HCT116 (cell line): ENCODE data around the gene CRACDL. TPM values are rescaled to one million over a fixed set of nuclear protein-coding genes. Genes with fewer than 3 reads are reported as not detected.
"Not testable (repeated sequence)": the region's sequence is repeated elsewhere in the genome, so short reads cannot be mapped to it uniquely, and the experiment has no call there.

Experiments
- ATAC-seq: fragments of 200-7000 bp; cut with Tn5 transposase; 2 replicates; pipeline ENCODE4 v1.9.1; 2020; ENCODE audit warnings: mild to moderate bottlenecking, moderate library complexity
- BruUV-seq: library from RNA; stranded (reverse); fragments of 400-500 nt; replicated peaks from 2 replicates; lab custom pipeline; 2021; lab: Mats Ljungman, UMichigan
- CTCF ChIA-PET: fragments of 300-600 bp; sonication (Branson Sonifier 250); formaldehyde crosslinking; loops from one replicate; lab custom pipeline; 2021; ENCODE audit warnings: antibody characterized with exemption; lab: Charles Lee
- POLR2A ChIA-PET: fragments of 300-600, 350-600 bp; sonication (Branson Sonifier 250); formaldehyde crosslinking; loops from one replicate; lab custom pipeline; 2021; ENCODE audit warnings: antibody characterized with exemption; lab: Charles Lee
- RAD21 ChIA-PET, 2 experiments: fragments of 300-600 bp; sonication (Branson Sonifier 250); formaldehyde crosslinking; loops; one replicate each; lab custom pipeline; 2023; ENCODE audit warnings: low total read pairs in 2 of 2; ENCODE audit not compliant: uncharacterized antibody in 2 of 2, unreplicated experiment in 2 of 2, low non-redundant PET in 1 of 2; lab: Charles Lee
- DNase-seq: peaks from one replicate; pipeline ENCODE4 v3.0.0-alpha.2; 2010; ENCODE audit warnings: low read depth, low spot score
- H2AFZ ChIP-seq: fragments of 200-600 bp; shearing (Covaris generic), sonication (generic); 2 replicates; pipeline ENCODE4 v1.6.1; 2017; ENCODE audit warnings: low read depth, mixed run types, mixed read lengths, antibody characterized with exemption, low read length; ENCODE audit not compliant: poor library complexity, severe bottlenecking
- H3K27ac ChIP-seq: 2 replicates; pipeline ENCODE4 v1.5.1; 2012; ENCODE audit warnings: low read depth, low read length
- H3K27me3 ChIP-seq: fragments of 200-600 bp; sonication (generic); 2 replicates; pipeline ENCODE4 v1.6.1; 2016; ENCODE audit warnings: mixed run types, low read length, mixed read lengths; ENCODE audit not compliant: insufficient read depth
- H3K36me3 ChIP-seq, 2 experiments: fragments of 200-500 bp in 1 of 2; fragments of 200-600 bp in 1 of 2; sonication (Bioruptor generic) in 1 of 2; sonication (generic) in 1 of 2; 2 replicates each; pipeline versions ENCODE4 v1.5.1 to v1.6.1; 2014 to 2016; ENCODE audit warnings: low read length in 2 of 2, inconsistent platforms in 1 of 2, mixed read lengths in 1 of 2, mixed run types in 1 of 2; ENCODE audit not compliant: insufficient read depth in 2 of 2, control insufficient read depth in 1 of 2
- H3K4me1 ChIP-seq, 2 experiments: fragments of 200-600 bp in 1 of 2; sonication (generic) in 1 of 2; 2 replicates each; pipeline versions ENCODE4 v1.5.1 to v1.6.1; 2012 to 2017; ENCODE audit warnings: low read length in 2 of 2, inconsistent platforms in 1 of 2, mild to moderate bottlenecking in 1 of 2, mixed read lengths in 1 of 2, mixed run types in 1 of 2, moderate library complexity in 1 of 2; ENCODE audit not compliant: insufficient read depth in 2 of 2, control insufficient read depth in 1 of 2
- H3K4me2 ChIP-seq: fragments of 200-600 bp; sonication (generic); 2 replicates; pipeline ENCODE4 v1.6.1; 2017; ENCODE audit warnings: mixed run types, low read length, mixed read lengths
- H3K4me3 ChIP-seq, 2 experiments: fragments of 200-600 bp in 1 of 2; sonication (generic) in 1 of 2; replicated peaks in 1 of 2; 2 replicates each; pipeline ENCODE4 v1.5.1; 2011 to 2016; ENCODE audit warnings: low read length in 2 of 2, control low read depth in 1 of 2, low read depth in 1 of 2, mild to moderate bottlenecking in 1 of 2, mixed read lengths in 1 of 2, mixed run types in 1 of 2
- H3K79me2 ChIP-seq: fragments of 200-600 bp; sonication (generic); 2 replicates; pipeline ENCODE4 v1.6.1; 2017; ENCODE audit warnings: mild to moderate bottlenecking, mixed run types, low read length, moderate library complexity, mixed read lengths; ENCODE audit not compliant: insufficient read depth
- H3K9ac ChIP-seq: fragments of 200-600 bp; sonication (generic); 2 replicates; pipeline ENCODE4 v1.6.1; 2016; ENCODE audit warnings: low read length, mixed read lengths
- H3K9me2 ChIP-seq: fragments of 200-600 bp; sonication (generic), shearing (Covaris generic); 2 replicates; pipeline ENCODE4 v1.6.1; 2017; ENCODE audit warnings: mixed run types, mild to moderate bottlenecking, moderate library complexity; ENCODE audit not compliant: insufficient read depth
- H3K9me3 ChIP-seq, 2 experiments: fragments of 200-500 bp in 1 of 2; fragments of 200-600 bp in 1 of 2; sonication (Bioruptor generic) in 1 of 2; sonication (generic) in 1 of 2; 2 replicates each; pipeline ENCODE4 v1.6.1; 2014 to 2017; ENCODE audit warnings: low read length in 2 of 2, mixed read lengths in 2 of 2, inconsistent platforms in 1 of 2, low read depth in 1 of 2, mild to moderate bottlenecking in 1 of 2, mixed run types in 1 of 2, moderate library complexity in 1 of 2; ENCODE audit not compliant: control insufficient read depth in 1 of 2, insufficient read depth in 1 of 2
- H4K20me1 ChIP-seq: fragments of 200-600 bp; sonication (generic), shearing (Covaris generic); 2 replicates; pipeline ENCODE4 v1.6.1; 2017; ENCODE audit warnings: mixed run types, mild to moderate bottlenecking, moderate library complexity; ENCODE audit not compliant: insufficient read depth
- ELF1 ChIP-seq: IDR thresholded peaks from 2 replicates; pipeline ENCODE4 v1.6.1; 2012; ENCODE audit warnings: low read depth, borderline replicate concordance
- JUND ChIP-seq: IDR thresholded peaks from 2 replicates; pipeline ENCODE4 v1.6.1; 2012
- SP1 ChIP-seq: IDR thresholded peaks from 2 replicates; pipeline ENCODE4 v1.6.1; 2012; ENCODE audit warnings: low read depth
- intact Hi-C: fragments of 100-400 bp; cut with micrococcal nuclease; formaldehyde crosslinking; loops from 2 replicates; pipeline ENCODE4 v1.10.0; 2022
- total RNA-seq: library from RNA; stranded (reverse); gene quantifications from one replicate; pipeline ENCODE4 v1.2.1, GENCODE V29; 2021; ENCODE audit not compliant: unreplicated experiment

CRACDL gene
- total RNA-seq, 1 experiment from 2014 or later: 1.1 TPM

GRCh38 chr2:98753801-98754200 is 182.2 kb downstream of the CRACDL start:
- Histone ChIP-seq H3K4me2 (no peak overlapping the region), H3K9me2 (no peaks in the 10 kb centered on the region), H3K27me3 (no peaks in the 10 kb centered on the region), H3K4me1 (peaks cover 0 to 11% of the 10 kb centered on the region in 2 experiments; a peak in 2 of 4 replicates), H2AFZ (no peak overlapping the region), H3K36me3 (no peaks in the 10 kb centered on the region), H3K9me3 (no peaks in the 10 kb centered on the region), H4K20me1 (no peaks in the 10 kb centered on the region), H3K4me3 (no peak overlapping the region), H3K27ac (no peak overlapping the region), H3K9ac (no peak overlapping the region), H3K79me2 (no peaks in the 10 kb centered on the region)
- CTCF ChIA-PET: no interaction called here
- DNase-seq (no peak), ATAC-seq (no peak)
- RAD21 ChIA-PET: no interaction called here
- intact Hi-C loops: no loop called here
- BruUV-seq: no TSS peak
- no peak for TF ChIP-seq SP1
- POLR2A ChIA-PET: no interaction called here

GRCh38 chr2:98752711-98753110 is 183.3 kb downstream of the CRACDL start:
- H3K9me2 ChIP-seq, BruUV-seq, H3K4me2 ChIP-seq, DNase-seq, RAD21 ChIA-PET, H3K9me3 ChIP-seq, intact Hi-C loops, H3K36me3 ChIP-seq, CTCF ChIA-PET, H2AFZ ChIP-seq, H3K9ac ChIP-seq, H3K27ac ChIP-seq, ATAC-seq, H3K27me3 ChIP-seq, POLR2A ChIA-PET, H3K79me2 ChIP-seq, H3K4me1 ChIP-seq, H3K4me3 ChIP-seq, H4K20me1 ChIP-seq: not testable (repeated sequence)

- H3K36me3 ChIP-seq: no peaks in the 10 kb centered on the region
- DNase-seq: no peak
- POLR2A ChIA-PET: no interaction called here
- H3K4me1 ChIP-seq: no peaks in the 10 kb centered on the region
- no peaks in the 10 kb centered on the region for H3K9me3 ChIP-seq
- H3K27me3 ChIP-seq: no peaks in the 10 kb centered on the region
- no peak for TF ChIP-seq ELF1
- TF ChIP-seq JUND: no peak
- H3K9ac ChIP-seq: no peak overlapping the region
- CTCF ChIA-PET: no interaction called here
- H2AFZ ChIP-seq: no peak overlapping the region
- H4K20me1 ChIP-seq: no peaks in the 10 kb centered on the region
- no peaks in the 10 kb centered on the region for H3K9me2 ChIP-seq
- H3K79me2 ChIP-seq: no peaks in the 10 kb centered on the region
- ATAC-seq: no peak
- H3K27ac ChIP-seq: no peak overlapping the region
- RAD21 ChIA-PET: no interaction called here
- BruUV-seq: no TSS peak
- H3K4me2 ChIP-seq: no peak overlapping the region
- no peak overlapping the region for H3K4me3 ChIP-seq
- intact Hi-C loops: no loop called here
Observed at GRCh38 chr2:98751748-98752147, 184.3 kb downstream of the CRACDL start.
